Naive B cell (primary cell): Measurements from ENCODE around the gene FAM185A. TPM values are rescaled to one million over a fixed set of nuclear protein-coding genes. Genes with fewer than 3 reads are reported as not detected.
"Not testable (repeated sequence)": the region's sequence is repeated elsewhere in the genome, so short reads cannot be mapped to it uniquely, and the experiment has no call there.

ENCODE experiments used
- ATAC-seq, 2 donors: fragments of 150-1000 bp; cut with Tn5 transposase; 2 replicates each; pipeline ENCODE4 v1.10.0; 2021; ENCODE audit warnings: low read depth in 2 of 2, mild to moderate bottlenecking in 2 of 2, moderate library complexity in 2 of 2
- DNase-seq: peaks from one replicate; pipeline ENCODE4 v3.0.0; 2022
- H3K27ac Mint-ChIP-seq, 6 donors: one replicate each; pipeline ENCODE4 v1.8.0; 2020 to 2022; ENCODE audit warnings: mild to moderate bottlenecking in 6 of 6, mixed read lengths in 6 of 6, moderate library complexity in 5 of 6, inconsistent platforms in 2 of 6
- H3K27me3 Mint-ChIP-seq, 3 donors: one replicate each; pipeline ENCODE4 v1.8.0; 2021 to 2022; ENCODE audit warnings: mixed read lengths in 3 of 3, mild to moderate bottlenecking in 1 of 3
- H3K36me3 Mint-ChIP-seq, 2 donors: one replicate each; pipeline ENCODE4 v1.8.0; 2020 to 2022; ENCODE audit warnings: mixed read lengths in 2 of 2, inconsistent platforms in 1 of 2, mild to moderate bottlenecking in 1 of 2
- H3K4me1 Mint-ChIP-seq, 3 donors: one replicate each; pipeline ENCODE4 v1.8.0; 2020 to 2022; ENCODE audit warnings: mixed read lengths in 3 of 3, inconsistent platforms in 1 of 3, mild to moderate bottlenecking in 1 of 3, moderate library complexity in 1 of 3
- H3K4me3 Mint-ChIP-seq, 8 donors: one replicate each; pipeline ENCODE4 v1.8.0; 2020 to 2022; ENCODE audit warnings: mild to moderate bottlenecking in 8 of 8, mixed read lengths in 8 of 8, moderate library complexity in 8 of 8, inconsistent platforms in 2 of 8
- H3K9me3 Mint-ChIP-seq, 7 donors: one replicate each; pipeline ENCODE4 v1.8.0; 2020 to 2022; ENCODE audit warnings: mixed read lengths in 7 of 7, mild to moderate bottlenecking in 5 of 7, inconsistent platforms in 2 of 7, moderate library complexity in 1 of 7
- polyA plus RNA-seq, 6 donors: library from polyadenylated mRNA; unstranded; fragments of 300-500 nt; fragmentation: Illumina TruSeq; gene quantifications; one replicate each; pipeline ENCODE4 v1.2.3, GENCODE V29; 2021; ENCODE audit warnings: low read depth in 6 of 6

FAM185A gene
- polyA plus RNA-seq = 10 to 100 TPM in 1 of 6 donors, 1 to 10 TPM in 5; 4.7 to 11.2 (median 6.3) TPM

DNA sequence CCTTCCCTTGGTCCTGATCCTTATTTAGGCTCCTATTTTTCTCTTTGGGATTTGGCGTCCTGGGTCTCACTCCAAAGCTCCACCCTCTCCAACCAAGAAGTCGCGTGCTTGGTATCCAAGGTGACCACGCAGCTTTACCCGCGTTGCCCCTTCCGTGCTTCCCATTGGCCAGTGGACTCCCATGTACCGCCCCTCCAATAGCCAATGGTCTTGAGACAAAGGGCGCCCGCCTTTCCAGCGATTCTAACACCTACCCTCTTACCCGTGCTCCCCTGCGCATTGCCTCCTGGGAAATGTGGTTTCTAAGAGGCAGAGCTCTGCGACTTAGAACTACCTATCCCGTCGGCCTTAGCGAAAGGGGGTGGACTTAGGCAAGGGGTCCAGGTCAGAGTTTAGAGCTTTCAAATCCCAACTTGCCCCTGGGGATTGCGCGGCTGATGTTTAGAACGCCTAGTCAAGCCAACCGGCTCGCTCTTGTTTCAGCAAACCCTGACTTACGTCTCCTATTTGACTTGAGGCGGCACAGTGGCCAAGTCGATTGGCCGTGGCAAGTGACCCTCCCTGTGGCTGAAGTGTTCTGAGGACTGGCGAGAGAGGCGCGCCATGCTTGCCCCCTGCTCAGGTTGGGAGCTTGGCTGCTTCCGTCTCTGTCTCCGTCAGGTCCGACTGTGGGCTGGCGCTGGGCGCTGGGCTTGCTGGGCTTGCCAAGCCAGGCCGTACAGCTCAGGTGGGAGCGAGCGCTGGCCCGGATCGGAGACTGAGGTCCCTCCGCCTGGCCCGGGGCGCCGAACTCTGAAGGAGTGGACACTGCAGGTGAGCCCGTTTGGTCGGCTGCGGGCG, at the start of gene FAM185A:
Gene FAM185A (plus strand): TSS at position 395 of the 840 bp plus-strand sequence. CDS start 209 bp downstream, at position 604.
- H3K4me1 Mint-ChIP-seq = peaks cover 4 to 16% (median 5%) of the 10 kb centered on the region in 3 donors
- not testable (repeated sequence) for H3K27me3 Mint-ChIP-seq, H3K9me3 Mint-ChIP-seq, H3K36me3 Mint-ChIP-seq
- H3K4me3 Mint-ChIP-seq = peak within 1 kb of the TSS; percentile 62 to 94 (median 88)
- ATAC-seq (peak; percentile 97 to 98), DNase-seq (peak; percentile 95)
- H3K27ac Mint-ChIP-seq = peak within 1 kb of the TSS; percentile 61 to 95 (median 83)

DNA sequence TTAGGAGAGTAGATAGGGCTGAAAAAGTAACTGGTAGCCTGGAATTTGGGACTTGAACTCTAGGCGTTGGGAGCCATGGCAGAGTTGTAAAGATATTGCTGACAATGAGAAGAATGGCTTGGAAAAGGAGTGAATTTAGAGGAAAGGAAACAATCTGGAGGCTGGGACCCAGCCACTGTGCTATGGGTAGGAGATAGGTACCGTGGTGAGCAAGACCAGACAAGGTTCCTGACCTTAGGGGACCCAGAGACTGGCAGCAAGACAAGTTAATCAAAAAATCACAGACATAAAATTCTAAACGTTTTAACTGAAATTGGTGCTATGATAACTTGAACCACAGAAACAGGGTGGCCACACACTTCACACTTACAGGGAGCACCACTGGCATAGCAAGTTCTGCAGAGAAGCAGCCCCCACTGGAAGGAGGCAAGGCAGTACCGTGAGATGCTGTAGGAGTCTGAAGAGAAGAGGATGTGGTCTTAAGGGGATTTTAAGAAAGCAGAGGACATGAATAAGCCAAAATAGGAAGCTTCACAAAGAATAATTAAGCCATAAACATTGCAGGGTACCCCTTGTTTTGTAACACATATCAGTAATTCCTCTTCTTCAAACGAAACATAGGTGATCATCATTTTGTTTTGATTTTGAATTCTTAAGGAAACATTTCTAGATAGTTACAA, 35.6 kb upstream of the FAM185A start:
- H3K36me3 Mint-ChIP-seq, H3K9me3 Mint-ChIP-seq, DNase-seq, H3K4me1 Mint-ChIP-seq, H3K27ac Mint-ChIP-seq, H3K27me3 Mint-ChIP-seq, H3K4me3 Mint-ChIP-seq: not testable (repeated sequence)
- ATAC-seq = peak; percentile 51 to 64

DNA sequence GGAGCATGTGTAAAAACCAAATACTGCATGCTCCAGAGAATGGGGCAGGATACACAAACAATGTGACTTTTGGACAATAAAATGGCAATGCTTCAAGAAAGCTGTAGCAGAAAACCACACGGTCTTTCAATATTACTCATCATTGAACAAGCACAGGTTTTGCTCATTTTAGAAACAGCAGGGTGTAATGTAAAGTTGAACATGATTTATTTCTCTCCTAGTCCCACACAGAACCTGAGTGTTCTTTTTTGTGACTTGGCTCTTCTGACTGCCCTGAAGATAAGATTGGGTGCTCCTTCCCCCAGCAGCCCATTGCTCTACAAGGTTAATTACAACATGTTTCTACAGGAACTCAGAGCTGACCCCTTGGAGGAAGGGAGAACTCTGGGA, 35.1 kb upstream of the FAM185A start:
- H3K27me3 Mint-ChIP-seq, DNase-seq, H3K36me3 Mint-ChIP-seq, H3K27ac Mint-ChIP-seq, H3K9me3 Mint-ChIP-seq, H3K4me3 Mint-ChIP-seq, H3K4me1 Mint-ChIP-seq, ATAC-seq: not testable (repeated sequence)

DNA sequence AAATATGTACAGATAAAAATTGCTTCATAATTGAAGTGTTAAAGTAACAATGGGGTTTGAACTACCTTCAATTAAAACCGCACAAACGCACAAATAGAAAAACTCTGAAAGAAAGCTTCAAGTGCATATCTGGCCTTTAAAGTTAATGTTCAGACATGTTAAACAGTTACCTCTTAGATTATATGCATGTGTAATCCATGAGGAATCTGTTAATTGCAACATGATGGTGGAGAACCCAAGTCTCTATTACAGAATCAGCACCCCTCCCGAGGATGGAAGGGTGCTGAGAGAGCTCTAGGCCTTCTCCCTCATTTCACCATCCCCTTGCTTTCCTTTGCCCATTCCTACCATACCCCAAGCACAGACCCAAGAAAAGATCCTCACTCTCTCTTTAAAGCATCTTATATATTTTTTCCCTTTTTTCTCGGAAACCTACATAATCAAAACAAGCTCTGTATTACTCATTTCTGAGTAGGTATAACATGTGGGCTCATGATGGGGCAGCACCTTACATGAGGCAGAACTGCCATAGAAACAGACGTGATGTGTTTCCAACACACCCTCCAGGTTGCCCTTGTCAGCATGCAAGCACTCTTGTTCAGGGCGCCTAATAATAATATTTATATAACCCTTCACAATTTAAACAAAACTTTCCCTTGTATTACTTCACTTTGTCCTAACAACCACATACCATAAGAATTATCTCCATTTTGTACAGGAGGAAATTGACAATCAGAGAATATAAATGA, 33.9 kb upstream of the FAM185A start:
- not testable (repeated sequence) for H3K36me3 Mint-ChIP-seq, H3K27me3 Mint-ChIP-seq, H3K4me1 Mint-ChIP-seq, H3K9me3 Mint-ChIP-seq, ATAC-seq, H3K4me3 Mint-ChIP-seq, DNase-seq, H3K27ac Mint-ChIP-seq

DNA sequence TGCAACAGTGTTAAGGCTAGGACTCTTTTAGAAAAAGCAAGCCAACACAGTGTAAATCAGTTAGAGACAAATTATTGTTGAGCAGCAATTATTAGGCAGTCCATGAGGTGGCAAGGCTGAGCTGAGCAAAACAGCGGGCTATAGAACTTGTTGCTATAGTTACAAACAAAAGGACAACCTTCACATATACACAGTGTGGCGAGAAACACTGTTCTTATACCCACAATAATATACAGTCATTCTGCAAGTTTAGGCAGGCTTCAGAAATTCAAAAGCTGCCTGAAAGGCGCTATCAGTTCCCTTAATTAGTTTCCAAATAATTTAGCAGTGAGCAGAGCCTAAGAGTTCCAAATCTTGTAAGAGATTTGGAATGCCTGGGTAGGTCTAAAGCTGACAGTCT, 33.1 kb upstream of the FAM185A start:
- not testable (repeated sequence) for DNase-seq, H3K27me3 Mint-ChIP-seq, H3K36me3 Mint-ChIP-seq, H3K27ac Mint-ChIP-seq, H3K4me1 Mint-ChIP-seq, H3K4me3 Mint-ChIP-seq, H3K9me3 Mint-ChIP-seq
- peak; percentile 37 to 79 for ATAC-seq

DNA sequence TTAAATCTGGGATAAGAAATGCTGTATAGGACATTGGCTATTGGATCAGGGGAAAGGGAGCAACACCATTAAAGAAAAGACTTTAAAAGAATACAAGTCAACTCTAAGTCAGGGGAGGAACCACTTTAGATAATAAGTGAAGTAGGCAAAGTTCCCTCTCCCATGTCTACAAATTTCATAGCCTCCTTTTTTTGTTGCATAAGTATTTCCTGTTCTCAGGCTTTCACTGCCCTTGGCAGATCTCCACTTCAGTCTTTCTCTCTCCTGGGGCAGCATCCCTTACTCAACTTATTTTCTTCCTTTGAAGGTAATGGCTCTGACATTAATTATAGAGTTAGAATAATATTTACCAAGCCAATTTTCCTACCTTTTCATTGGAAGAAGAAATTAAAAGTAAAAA, 30.3 kb upstream of the FAM185A start:
- not testable (repeated sequence) for DNase-seq, H3K9me3 Mint-ChIP-seq, H3K4me3 Mint-ChIP-seq, H3K4me1 Mint-ChIP-seq, H3K27ac Mint-ChIP-seq, H3K36me3 Mint-ChIP-seq, ATAC-seq
- H3K27me3 Mint-ChIP-seq = peaks cover 4 to 21% (median 9%) of the 10 kb centered on the region in 3 donors

DNA sequence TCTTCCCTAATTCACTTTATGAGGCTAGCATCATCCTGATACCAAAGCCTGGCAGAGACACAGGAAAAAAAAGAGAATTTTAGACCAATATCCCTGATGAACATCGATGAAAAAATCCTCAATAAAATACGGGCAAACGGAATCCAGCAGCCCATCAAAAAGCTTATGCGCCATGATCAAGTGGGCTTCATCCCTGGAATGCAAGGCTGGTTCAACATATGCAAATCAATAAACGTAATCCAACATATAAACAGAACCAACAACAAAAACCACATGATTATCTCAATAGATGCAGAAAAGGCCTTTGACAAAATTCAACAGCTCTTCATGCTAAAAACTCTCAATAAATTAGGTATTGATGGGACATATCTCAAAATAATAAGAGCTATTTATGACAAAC, 22.6 kb upstream of the FAM185A start:
- H3K4me1 Mint-ChIP-seq, DNase-seq, H3K36me3 Mint-ChIP-seq, H3K4me3 Mint-ChIP-seq, ATAC-seq: not testable (repeated sequence)
- Mint-ChIP-seq H3K9me3 (peaks cover 0 to 17% (median 8%) of the 10 kb centered on the region in 7 donors), H3K27me3 (peaks cover 3 to 33% (median 15%) of the 10 kb centered on the region in 3 donors), H3K27ac (peak overlapping the region in 1 of 6 donors; percentile 74)

DNA sequence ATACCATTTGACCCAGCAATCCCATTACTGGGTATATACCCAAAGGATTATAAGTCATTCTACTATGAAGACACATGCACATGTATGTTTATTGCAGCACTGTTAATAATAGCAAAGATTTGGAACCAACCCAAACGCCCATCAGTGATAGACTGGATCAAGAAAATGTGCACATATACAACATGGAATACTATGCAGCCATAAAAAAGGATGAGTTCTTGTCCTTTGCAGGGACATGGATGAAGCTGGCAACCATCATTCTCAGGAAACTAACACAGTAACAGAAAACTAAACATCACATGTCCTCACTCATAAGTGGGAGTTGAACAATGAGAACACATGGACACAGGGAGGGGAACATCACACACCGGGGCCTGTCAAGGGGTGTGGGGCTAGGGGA, 19.1 kb upstream of the FAM185A start:
- not testable (repeated sequence) for H3K9me3 Mint-ChIP-seq, H3K4me1 Mint-ChIP-seq, DNase-seq, H3K27me3 Mint-ChIP-seq, ATAC-seq, H3K4me3 Mint-ChIP-seq, H3K27ac Mint-ChIP-seq, H3K36me3 Mint-ChIP-seq

DNA sequence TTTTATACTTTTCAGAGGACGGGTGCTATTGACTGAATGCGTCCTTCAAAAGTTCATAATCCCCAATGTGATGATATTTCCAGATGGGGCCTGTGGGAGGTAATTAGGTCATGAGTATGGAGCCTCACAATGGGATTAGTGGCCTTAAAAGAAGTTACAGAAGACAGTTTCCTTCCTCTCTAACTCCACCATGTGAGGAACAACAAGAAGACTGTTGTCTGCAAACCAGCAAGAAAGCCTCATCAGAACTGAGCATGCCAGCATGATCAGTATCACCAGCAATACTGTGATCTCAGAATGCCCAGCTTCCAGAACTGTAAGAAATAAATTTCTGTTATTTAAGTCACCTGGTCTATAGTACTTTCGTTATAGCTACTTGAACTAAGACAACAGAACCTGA, 18.4 kb upstream of the FAM185A start:
- not testable (repeated sequence) for H3K27me3 Mint-ChIP-seq, H3K27ac Mint-ChIP-seq, H3K9me3 Mint-ChIP-seq, H3K4me1 Mint-ChIP-seq, H3K36me3 Mint-ChIP-seq, DNase-seq, H3K4me3 Mint-ChIP-seq, ATAC-seq

DNA sequence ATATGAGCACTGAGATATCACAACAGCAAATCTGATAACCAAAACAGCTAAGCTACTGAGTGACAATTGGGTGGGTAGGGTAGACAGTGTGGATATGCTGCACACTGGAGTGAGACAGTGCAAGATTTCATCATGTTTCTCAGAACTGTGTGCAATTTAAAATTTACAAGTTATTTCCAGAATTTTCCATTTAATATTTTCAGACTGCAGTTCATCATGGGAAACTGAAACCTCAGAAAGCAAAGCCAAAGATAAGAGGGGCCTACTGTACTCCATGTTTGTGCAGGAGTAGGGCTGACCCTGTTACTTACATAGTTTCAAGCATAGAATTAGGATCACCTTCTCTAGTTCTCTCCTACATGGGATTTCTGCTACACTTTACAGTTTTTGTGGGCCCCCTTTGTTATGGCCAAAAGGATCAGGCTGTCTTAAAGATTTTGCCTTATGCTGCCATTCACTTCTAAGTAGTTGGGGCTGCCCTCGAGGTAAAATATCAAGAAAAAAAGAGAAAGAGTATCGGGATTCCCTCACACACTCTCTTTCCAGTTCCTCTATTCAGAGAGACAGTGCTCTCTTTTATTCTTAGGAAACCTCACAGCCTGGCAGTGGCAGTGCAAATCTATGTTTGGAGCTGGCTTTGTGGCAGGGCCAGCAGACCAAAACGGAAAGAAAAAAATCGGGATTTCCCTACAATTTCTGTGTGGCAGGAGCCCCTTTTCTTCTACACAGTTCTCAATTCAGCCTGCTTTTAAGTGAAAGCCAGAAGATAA, 6.6 kb upstream of the FAM185A start:
- H3K4me1 Mint-ChIP-seq, H3K9me3 Mint-ChIP-seq, H3K4me3 Mint-ChIP-seq, H3K27ac Mint-ChIP-seq, H3K27me3 Mint-ChIP-seq, DNase-seq, H3K36me3 Mint-ChIP-seq: not testable (repeated sequence)
- peak; percentile 60 to 72 for ATAC-seq

DNA sequence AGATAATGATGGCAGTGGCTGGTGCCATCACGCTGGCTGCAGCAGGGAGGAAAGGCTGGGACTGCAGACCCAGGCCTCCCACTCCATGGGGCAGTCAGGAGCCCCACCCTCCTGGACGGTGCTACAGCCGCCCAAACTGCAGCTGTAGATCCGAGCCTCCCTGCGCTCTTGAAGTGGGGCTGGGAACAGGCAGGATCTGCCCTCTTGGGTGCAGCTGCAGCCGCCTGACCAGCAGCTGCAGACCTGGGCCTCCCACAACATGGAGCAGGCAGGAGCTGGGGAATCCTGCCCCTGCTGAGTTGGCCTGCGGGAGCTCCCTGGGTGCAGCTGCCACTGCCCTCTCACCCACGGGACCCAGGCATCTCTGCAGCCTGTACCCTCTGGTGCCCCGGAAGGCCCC, 4.9 kb upstream of the FAM185A start:
- H3K27ac Mint-ChIP-seq, DNase-seq, H3K4me1 Mint-ChIP-seq, H3K9me3 Mint-ChIP-seq, H3K27me3 Mint-ChIP-seq, ATAC-seq, H3K36me3 Mint-ChIP-seq, H3K4me3 Mint-ChIP-seq: not testable (repeated sequence)

DNA sequence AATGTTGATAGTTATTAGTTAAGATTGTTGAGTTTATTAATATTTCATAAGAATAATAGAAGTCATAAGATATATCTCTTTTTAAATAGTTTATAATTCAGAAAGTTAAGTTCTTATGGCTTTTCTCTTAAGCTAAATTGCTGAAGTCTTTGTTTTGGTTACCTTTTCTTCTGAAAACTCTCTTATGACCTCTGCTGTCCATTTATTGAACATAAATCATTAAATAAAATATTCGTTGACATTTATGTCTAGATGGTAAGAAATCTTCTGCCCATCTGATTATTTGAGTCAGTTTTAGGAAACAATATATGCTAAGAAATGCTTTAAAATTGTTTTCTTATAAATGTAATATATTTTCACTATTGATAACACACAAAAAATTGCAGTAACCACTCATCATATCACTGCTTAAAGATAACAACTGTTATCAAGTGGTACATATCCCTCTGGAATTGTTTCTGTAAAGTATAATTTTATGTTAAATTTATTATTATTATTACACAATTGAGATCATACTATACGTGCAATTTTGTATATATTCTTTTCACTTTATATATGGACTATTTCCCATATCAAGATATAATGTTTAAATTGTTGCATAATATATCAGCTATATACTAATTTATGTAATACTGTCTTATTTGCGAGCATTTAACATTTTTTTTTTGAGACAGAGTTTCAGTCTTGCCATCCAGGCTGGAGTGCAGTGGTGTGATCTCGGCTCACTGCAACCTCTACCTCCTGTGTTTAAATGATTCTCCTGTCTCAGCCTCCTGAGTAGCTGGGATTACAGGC, 3.1 kb upstream of the FAM185A start:
- not testable (repeated sequence) for H3K27me3 Mint-ChIP-seq, DNase-seq, H3K4me3 Mint-ChIP-seq, ATAC-seq, H3K9me3 Mint-ChIP-seq, H3K27ac Mint-ChIP-seq, H3K36me3 Mint-ChIP-seq
- peaks cover 4 to 12% (median 5%) of the 10 kb centered on the region in 3 donors for H3K4me1 Mint-ChIP-seq
